ENCODE results near the gene TLE1. TPM values are rescaled to one million over a fixed set of nuclear protein-coding genes. Genes with fewer than 3 reads are reported as not detected.

TLE1 gene
- total RNA-seq, 1 experiment from 2014 or later: 22.0 TPM

DNA sequence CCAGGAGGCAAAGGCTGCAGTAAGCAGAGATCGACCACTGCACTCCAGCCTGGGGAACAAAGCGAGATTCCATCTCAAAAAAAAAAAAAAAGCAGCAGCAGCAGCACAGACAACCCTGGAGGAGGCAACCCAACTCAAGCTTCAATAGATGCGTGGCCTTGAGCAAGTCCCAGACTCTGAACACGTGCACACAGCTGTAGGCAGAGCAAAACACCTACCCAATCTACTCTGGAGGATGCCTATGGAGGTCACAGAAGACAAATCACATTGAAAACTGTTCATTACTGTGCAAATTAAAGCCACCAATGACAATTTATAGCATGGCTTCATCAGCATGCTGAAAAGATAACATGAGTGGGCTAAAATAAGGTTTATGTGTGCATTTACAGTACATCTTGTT is 7.2 kb downstream of the TLE1 start:
- no peak for DNase-seq (ENCODE audit: low read depth in 1 of 2, low spot score in 2 of 2)
- no peak overlapping the region for H3K4me3 ChIP-seq
- peaks cover 16% of the 10 kb centered on the region for H3K4me1 ChIP-seq (replicated peaks)
- no peak overlapping the region for H3K27ac ChIP-seq
- H3K36me3 ChIP-seq: peaks cover 23% of the 10 kb centered on the region
- H3K27me3 ChIP-seq (replicated peaks): no peaks in the 10 kb centered on the region
- no peaks in the 10 kb centered on the region for H3K9me3 ChIP-seq (replicated peaks)

DNA sequence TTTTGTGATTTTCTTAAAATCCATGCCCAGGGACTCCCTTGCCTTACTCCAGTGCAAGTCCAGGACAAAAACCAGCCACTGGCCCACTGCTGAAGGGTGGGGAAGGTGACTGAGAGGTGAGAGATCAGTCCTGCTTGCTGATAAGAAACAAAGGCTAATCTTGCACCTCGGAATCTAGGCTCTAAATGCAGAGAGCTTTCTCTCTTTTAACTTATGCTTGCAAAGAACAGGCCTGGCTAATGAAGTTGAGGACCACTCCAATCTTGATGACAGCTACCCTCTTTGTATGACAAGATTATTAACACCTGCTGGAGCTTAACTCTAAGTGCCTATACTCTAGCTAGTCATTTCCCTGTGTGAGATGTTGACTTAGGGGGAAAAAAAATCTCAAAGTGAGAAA is 8.8 kb downstream of the TLE1 start:
- no peaks in the 10 kb centered on the region for H3K9me3 ChIP-seq (replicated peaks)
- H3K4me1 ChIP-seq (replicated peaks): peaks cover 3% of the 10 kb centered on the region
- no peaks in the 10 kb centered on the region for H3K27me3 ChIP-seq (replicated peaks)
- DNase-seq (ENCODE audit: low read depth in 1 of 2, low spot score in 2 of 2): no peak
- no peak overlapping the region for H3K4me3 ChIP-seq
- peaks cover 36% of the 10 kb centered on the region for H3K36me3 ChIP-seq
- no peak overlapping the region for H3K27ac ChIP-seq

DNA sequence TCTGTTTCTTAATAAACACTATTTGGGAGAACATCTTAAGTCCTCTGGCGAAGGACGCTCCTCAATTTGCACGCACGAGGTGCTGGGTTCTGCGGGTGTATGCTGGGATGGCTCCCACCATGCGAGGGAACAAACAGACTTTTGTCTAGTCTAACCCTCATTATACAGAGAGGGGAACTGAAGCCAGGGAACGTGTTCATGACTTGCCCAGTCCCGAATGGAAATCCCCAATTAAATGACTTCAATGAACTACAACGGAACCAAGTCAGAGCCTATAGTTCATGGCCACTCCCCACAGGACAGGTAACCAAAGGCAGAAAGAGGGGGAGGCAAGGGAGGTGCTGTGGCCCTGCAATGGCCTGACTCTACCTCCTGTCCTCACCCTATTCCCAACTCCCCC is 9.3 kb downstream of the TLE1 start:
- Histone ChIP-seq H3K4me3 (no peak overlapping the region), H3K36me3 (peaks cover 32% of the 10 kb centered on the region), H3K27me3 (replicated peaks) (no peaks in the 10 kb centered on the region), H3K27ac (no peak overlapping the region), H3K4me1 (replicated peaks) (peaks cover 3% of the 10 kb centered on the region; the same call in 1 of the 2 replicates), H3K9me3 (replicated peaks) (no peaks in the 10 kb centered on the region)
- DNase-seq (ENCODE audit: low read depth in 1 of 2, low spot score in 2 of 2): no peak

DNA sequence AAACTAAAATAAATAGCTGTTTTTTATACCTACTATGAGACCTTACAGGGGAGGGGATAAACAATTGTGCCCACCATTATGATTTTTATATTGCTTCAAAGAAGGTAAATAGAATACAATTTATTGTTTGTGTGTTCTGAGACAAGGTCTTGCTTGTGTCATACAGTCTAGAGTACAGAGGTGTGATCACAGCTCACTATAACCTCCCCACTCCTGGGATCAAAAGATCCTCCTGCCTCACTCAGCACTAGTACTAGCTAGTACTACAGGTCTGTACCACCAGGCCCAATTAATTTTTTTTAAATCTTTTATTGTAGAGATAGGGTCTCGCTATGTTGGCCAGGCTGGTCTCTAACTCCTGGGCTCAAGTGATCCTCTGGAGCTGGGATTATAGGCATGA is 11.3 kb downstream of the TLE1 start:
- H3K27me3 ChIP-seq (replicated peaks): no peaks in the 10 kb centered on the region
- H3K4me1 ChIP-seq (replicated peaks): peaks cover 3% of the 10 kb centered on the region; the same call in 1 of the 2 replicates
- no peak overlapping the region for H3K27ac ChIP-seq
- H3K4me3 ChIP-seq: no peak overlapping the region
- DNase-seq (ENCODE audit: low read depth in 1 of 2, low spot score in 2 of 2): no peak
- H3K9me3 ChIP-seq (replicated peaks): no peaks in the 10 kb centered on the region
- H3K36me3 ChIP-seq: peaks cover 20% of the 10 kb centered on the region; the same call in 1 of the 2 replicates

DNA sequence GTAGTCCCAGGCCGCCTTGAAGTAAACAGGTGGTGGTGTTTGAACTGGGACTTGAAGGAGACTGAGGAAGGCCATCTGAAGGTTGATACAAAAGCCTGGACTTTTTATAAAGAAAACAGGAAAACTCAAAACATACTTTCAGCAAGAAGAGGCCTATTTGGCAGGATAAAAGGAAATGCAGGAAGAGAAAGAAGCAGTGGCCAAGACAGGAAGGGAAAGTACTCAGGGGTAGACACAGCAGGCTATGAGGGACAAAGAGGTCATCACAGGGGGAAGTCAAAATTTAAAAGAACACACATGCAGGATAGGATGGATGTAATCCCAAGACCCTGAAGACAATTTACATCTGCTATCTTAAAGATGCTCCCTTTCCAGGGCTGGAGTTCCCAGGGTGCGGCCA is 13.0 kb downstream of the TLE1 start:
- DNase-seq (ENCODE audit: low read depth in 1 of 2, low spot score in 2 of 2): no peak
- no peak overlapping the region for H3K27ac ChIP-seq
- H3K27me3 ChIP-seq (replicated peaks): no peaks in the 10 kb centered on the region
- no peaks in the 10 kb centered on the region for H3K9me3 ChIP-seq (replicated peaks)
- peaks cover 15% of the 10 kb centered on the region; the same call in 1 of the 2 replicates for H3K36me3 ChIP-seq
- H3K4me1 ChIP-seq (replicated peaks): peaks cover 3% of the 10 kb centered on the region; the same call in 1 of the 2 replicates
- H3K4me3 ChIP-seq: no peak overlapping the region

DNA sequence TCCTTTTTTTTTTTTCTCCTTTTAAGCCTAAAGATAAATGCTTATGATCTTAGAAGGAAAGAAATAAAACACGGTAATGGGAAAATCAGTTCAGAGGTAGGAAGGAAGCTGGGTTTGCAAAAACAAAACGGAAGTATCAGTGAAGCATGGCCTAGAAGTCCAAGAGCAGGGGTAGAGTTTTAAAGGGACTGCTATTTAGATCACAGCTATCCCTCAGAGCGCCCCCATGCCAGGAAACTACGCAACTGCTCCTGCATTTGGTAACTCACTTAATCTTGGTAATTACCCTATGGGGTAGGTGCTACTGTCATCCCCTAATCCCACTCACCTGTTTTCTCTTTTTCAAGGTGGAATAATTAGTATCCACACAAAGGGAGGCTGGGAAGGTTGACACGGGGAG is 16.0 kb downstream of the TLE1 start:
- H3K27me3 ChIP-seq (replicated peaks): no peaks in the 10 kb centered on the region
- H3K9me3 ChIP-seq (replicated peaks): no peaks in the 10 kb centered on the region
- no peak overlapping the region for H3K4me3 ChIP-seq
- no peak overlapping the region for H3K27ac ChIP-seq
- H3K4me1 ChIP-seq (replicated peaks): peaks cover 3% of the 10 kb centered on the region; the same call in 1 of the 2 replicates
- no peak for DNase-seq (ENCODE audit: low read depth in 1 of 2, low spot score in 2 of 2)
- H3K36me3 ChIP-seq: peaks cover 15% of the 10 kb centered on the region

DNA sequence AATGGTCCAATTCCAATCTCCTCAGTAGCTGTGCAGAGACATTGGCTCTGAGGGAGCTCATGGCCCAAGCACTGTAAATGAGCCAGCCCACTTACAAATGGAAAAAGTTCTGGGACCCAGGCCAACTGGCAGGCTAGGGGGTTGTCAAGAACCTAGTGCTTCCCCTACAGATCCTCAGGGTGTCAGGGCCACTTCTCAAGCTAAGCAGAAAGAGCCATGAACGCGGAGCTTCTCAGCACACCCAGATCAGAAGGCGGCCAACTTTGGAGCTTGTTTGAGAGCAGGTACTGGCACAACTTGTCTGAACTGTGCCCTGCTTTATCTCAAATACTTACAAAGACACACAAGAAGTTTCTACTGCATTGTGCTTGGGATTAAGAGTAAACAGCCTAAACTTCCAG is 17.5 kb downstream of the TLE1 start:
- Histone ChIP-seq H3K27ac (no peak overlapping the region), H3K27me3 (replicated peaks) (no peaks in the 10 kb centered on the region), H3K36me3 (peaks cover 14% of the 10 kb centered on the region), H3K4me3 (no peak overlapping the region), H3K9me3 (replicated peaks) (no peaks in the 10 kb centered on the region), H3K4me1 (replicated peaks) (no peaks in the 10 kb centered on the region)
- no peak for DNase-seq (ENCODE audit: low read depth in 1 of 2, low spot score in 2 of 2)

DNA sequence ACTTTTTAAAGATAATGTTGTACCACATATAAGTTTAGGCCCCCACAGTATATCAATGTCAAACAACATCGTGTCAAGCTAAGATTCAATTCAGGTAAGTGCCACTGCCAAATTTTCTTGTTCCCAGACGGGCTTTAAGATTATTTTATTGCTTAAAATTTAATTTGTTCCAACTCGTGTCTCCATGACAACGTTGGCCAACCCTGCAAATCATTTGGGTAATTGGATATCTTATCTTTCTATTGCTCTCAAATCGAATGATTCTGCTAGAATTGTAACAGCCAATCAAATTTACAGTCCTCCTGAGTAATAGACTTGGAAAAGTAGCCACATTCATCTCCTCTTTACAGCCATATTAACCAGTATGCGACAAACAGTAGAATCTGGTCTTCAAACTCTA is 19.5 kb downstream of the TLE1 start:
- Histone ChIP-seq H3K9me3 (replicated peaks) (no peaks in the 10 kb centered on the region), H3K4me3 (no peak overlapping the region), H3K27me3 (replicated peaks) (no peaks in the 10 kb centered on the region), H3K27ac (no peak overlapping the region), H3K36me3 (peaks cover 2% of the 10 kb centered on the region), H3K4me1 (replicated peaks) (peaks cover 12% of the 10 kb centered on the region)
- DNase-seq (ENCODE audit: low read depth in 1 of 2, low spot score in 2 of 2): no peak

DNA sequence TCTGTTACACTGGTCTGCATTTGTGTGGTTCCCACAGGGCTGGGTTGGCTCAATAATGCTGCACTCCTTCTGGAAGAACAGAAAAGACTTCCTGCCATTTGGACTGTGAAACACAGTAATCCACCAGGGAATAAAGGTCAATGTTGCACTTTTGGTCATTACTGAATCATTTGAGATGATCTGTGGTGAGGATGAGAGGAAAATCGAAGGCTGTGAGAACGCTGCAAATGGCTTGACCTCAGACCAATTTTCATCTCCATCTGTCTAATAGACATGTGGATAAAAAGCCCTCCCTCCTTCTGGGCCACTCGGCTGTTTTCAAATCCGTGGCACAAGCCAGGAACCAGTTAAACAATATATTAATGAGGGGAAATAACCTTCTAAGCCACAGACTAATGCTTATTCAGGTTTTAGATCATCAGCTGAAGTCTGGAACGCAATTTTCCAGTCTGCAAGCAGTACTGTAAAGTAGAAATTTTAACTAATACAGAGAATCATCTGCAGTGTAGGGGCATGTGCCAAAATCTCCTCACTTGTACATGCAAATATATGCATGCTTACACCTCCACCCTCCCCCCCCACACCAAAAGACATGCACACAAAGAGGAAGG is 20.2 kb downstream of the TLE1 start:
- Histone ChIP-seq H3K4me3 (no peak overlapping the region), H3K9me3 (replicated peaks) (no peaks in the 10 kb centered on the region), H3K4me1 (replicated peaks) (peaks cover 12% of the 10 kb centered on the region), H3K27ac (no peak overlapping the region), H3K27me3 (replicated peaks) (no peaks in the 10 kb centered on the region), H3K36me3 (no peaks in the 10 kb centered on the region; the same call in none of the 2 replicates)
- no peak for DNase-seq (ENCODE audit: low read depth in 1 of 2, low spot score in 2 of 2)

DNA sequence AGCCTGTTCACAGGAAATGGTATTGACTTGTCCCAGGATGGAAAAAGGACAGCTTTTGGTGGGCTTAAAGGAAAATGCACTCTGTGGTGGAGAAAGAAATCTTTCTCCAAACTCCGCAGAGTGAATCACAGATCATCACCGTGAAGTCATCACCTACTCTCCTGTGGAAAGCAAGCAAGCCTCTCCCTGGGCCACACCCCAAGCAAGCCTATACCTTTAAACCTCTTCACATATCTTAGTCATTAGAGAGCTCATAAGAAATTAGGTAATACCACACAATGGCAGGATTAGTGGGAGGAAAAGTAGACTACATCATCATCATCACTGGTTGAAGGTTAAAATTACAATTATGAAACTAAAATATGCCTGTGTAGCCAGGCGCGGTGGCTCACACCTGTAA is 23.2 kb downstream of the TLE1 start:
- Histone ChIP-seq H3K27ac (no peak overlapping the region), H3K27me3 (replicated peaks) (no peaks in the 10 kb centered on the region), H3K9me3 (replicated peaks) (no peaks in the 10 kb centered on the region), H3K4me1 (replicated peaks) (peaks cover 12% of the 10 kb centered on the region), H3K4me3 (no peak overlapping the region), H3K36me3 (no peaks in the 10 kb centered on the region; the same call in 1 of the 2 replicates)
- no peak for DNase-seq (ENCODE audit: low read depth in 1 of 2, low spot score in 2 of 2)

DNA sequence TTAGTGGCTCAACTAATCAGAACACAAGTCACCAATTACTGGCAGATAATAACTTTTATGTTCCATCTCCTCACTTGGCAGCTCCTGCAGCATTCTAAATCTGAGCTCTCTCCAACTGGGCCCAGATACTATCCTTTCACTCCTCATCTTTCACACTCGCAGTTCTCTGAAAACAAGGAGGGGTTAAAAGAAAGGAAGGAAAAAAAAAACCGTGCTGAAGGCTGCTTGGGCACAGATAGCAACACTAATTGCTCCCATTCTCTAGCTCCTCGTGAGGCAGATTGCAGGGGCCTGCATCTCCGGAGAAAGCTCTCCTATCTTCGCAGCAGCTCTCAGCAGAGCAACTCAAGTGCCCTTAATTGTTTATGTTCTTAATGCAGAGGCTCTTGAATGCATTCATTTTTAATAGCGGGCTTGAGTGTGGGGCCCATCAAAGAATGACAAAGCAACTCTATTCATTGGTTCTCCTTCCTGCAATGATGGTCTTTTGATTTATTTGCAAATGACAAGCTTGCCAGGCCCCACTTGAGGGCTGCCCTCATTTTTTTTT is 23.9 kb downstream of the TLE1 start:
- peaks cover 12% of the 10 kb centered on the region for H3K4me1 ChIP-seq (replicated peaks)
- H3K4me3 ChIP-seq: no peak overlapping the region
- DNase-seq (ENCODE audit: low read depth in 1 of 2, low spot score in 2 of 2): peak in 1 of 2 experiments; percentile 15
- no peaks in the 10 kb centered on the region for H3K27me3 ChIP-seq (replicated peaks)
- no peak overlapping the region for H3K27ac ChIP-seq
- H3K36me3 ChIP-seq: no peaks in the 10 kb centered on the region; the same call in 1 of the 2 replicates
- H3K9me3 ChIP-seq (replicated peaks): no peaks in the 10 kb centered on the region

DNA sequence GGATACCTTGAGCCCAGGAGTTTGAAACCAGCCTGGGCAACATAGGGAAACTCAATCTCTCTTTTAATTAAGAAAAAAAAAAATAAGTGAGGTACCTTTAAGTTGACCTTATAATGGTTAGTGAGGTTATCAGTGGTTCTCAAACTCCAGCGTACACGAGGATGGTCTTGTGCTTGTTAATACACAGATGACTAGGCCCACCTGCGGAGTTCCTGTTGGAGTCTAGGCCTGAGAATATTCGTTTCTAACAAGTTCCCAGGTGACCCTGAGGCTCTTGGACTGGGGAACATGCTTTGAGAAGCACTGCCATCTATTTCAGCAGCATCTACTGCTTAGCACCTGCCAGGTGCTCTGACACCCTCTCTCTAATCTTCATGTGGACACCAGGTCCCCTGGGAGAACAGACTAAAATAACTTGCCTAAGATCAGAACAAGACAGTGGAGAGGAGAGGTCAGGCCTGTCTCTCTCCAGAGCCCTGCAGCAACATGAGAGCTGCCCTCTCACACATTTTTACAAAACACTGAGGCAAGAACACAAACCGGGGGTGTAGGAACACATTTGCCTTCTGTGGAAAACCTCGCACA is 24.6 kb downstream of the TLE1 start:
- H3K36me3 ChIP-seq: no peaks in the 10 kb centered on the region; the same call in 1 of the 2 replicates
- peaks cover 12% of the 10 kb centered on the region for H3K4me1 ChIP-seq (replicated peaks)
- no peak overlapping the region for H3K4me3 ChIP-seq
- H3K27ac ChIP-seq: no peak overlapping the region
- no peaks in the 10 kb centered on the region for H3K27me3 ChIP-seq (replicated peaks)
- no peaks in the 10 kb centered on the region for H3K9me3 ChIP-seq (replicated peaks)
- no peak for DNase-seq (ENCODE audit: low read depth in 1 of 2, low spot score in 2 of 2)

DNA sequence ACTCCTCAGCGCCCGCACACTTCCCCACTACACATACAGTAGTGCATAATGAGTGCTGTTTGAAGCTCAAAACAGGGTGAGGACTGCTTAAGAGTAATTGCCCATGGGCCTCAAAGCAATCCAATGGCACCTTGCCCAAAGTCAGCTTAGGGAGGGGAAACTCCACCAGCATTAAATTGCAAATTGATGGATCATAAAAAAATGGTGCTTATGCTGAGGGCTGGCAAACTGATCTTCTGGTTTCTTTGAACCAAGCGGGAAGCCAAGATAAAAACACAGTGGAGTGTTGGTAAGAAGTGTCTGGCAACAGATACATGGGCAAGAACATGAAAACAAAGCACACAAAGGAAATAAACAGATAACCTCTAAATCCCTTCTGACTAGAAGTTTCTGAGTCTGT is 28.0 kb downstream of the TLE1 start:
- Histone ChIP-seq H3K27me3 (replicated peaks) (no peaks in the 10 kb centered on the region), H3K4me1 (replicated peaks) (peaks cover 20% of the 10 kb centered on the region), H3K4me3 (no peak overlapping the region), H3K36me3 (no peaks in the 10 kb centered on the region), H3K9me3 (replicated peaks) (no peaks in the 10 kb centered on the region), H3K27ac (no peak overlapping the region)
- DNase-seq (ENCODE audit: low read depth in 1 of 2, low spot score in 2 of 2): no peak

DNA sequence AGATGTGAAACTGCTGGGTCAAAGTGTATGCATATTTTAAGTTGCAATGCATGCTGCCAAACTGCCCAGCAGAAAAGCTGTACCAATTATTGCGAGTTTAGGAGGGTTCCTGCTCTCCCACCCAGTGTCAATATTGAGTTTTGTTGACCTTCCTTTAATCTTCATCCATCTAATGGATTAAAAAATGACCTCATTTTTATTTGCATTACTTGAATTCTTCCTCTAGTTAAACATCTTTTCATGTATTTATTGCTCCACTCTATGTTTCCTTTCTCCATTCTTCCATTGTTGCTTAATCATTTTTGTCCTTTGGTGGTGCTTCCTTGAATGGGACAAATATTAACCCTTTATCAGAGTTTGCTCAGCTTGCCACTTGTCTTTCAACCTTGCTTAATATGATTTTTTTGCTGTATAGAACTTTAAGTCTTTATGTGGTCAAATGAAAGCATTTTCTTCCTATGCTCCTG is 32.4 kb downstream of the TLE1 start:
- DNase-seq (ENCODE audit: low read depth in 1 of 2, low spot score in 2 of 2): no peak
- no peaks in the 10 kb centered on the region for H3K27me3 ChIP-seq (replicated peaks)
- peaks cover 5% of the 10 kb centered on the region for H3K36me3 ChIP-seq
- H3K27ac ChIP-seq: no peak overlapping the region
- H3K4me1 ChIP-seq (replicated peaks): peaks cover 21% of the 10 kb centered on the region
- no peak overlapping the region for H3K4me3 ChIP-seq
- no peaks in the 10 kb centered on the region for H3K9me3 ChIP-seq (replicated peaks)

Data from SJSA1 (cell line).